Rectal smooth muscle tissue (tissue), 1 donor: ENCODE data around the gene XYLT1.
"Not testable (repeated sequence)": the region's sequence is repeated elsewhere in the genome, so short reads cannot be mapped to it uniquely, and the experiment has no call there.

Experiments used
- H3K27ac ChIP-seq: one replicate; pipeline ENCODE4 v1.7.0; 2013; ENCODE audit warnings: low read depth, low read length, inconsistent platforms
- H3K27me3 ChIP-seq: one replicate; pipeline ENCODE4 v1.7.0; 2013; ENCODE audit warnings: low read length; ENCODE audit not compliant: control insufficient read depth, insufficient read depth
- H3K36me3 ChIP-seq: one replicate; pipeline ENCODE4 v1.7.0; 2013; ENCODE audit warnings: low read length; ENCODE audit not compliant: control insufficient read depth, insufficient read depth
- H3K4me1 ChIP-seq: one replicate; pipeline ENCODE4 v1.7.0; 2013; ENCODE audit warnings: low read length; ENCODE audit not compliant: control insufficient read depth, insufficient read depth
- H3K4me3 ChIP-seq: one replicate; pipeline ENCODE4 v1.7.0; 2013; ENCODE audit warnings: low read length
- H3K9ac ChIP-seq: one replicate; pipeline ENCODE4 v1.7.0; 2013; ENCODE audit warnings: low read length

Gene XYLT1

DNA sequence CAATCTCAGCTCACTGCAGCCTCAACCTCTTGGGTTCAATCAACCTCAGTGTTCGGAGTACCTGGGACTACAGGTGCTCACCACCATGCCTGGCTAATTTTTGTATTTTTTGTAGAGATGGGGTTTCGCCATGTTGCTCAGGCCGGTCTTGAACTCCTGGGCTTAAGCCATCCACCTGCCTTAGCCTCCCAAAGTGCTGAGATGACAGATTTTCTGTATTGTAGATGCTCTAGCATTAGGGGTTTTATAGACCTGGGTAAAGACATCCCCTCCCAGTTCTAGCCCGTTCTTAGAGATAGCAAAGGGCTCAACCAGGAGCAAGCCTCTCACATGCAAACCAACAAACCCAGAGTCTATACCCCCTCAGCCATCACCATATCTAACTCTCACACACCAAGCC is 57.3 kb downstream of the XYLT1 start:
- Histone ChIP-seq H3K9ac (no peak overlapping the region), H3K36me3 (no peaks in the 10 kb centered on the region), H3K4me3 (no peak overlapping the region), H3K4me1 (peaks cover 11% of the 10 kb centered on the region), H3K27me3 (no peaks in the 10 kb centered on the region), H3K27ac (no peak overlapping the region)

DNA sequence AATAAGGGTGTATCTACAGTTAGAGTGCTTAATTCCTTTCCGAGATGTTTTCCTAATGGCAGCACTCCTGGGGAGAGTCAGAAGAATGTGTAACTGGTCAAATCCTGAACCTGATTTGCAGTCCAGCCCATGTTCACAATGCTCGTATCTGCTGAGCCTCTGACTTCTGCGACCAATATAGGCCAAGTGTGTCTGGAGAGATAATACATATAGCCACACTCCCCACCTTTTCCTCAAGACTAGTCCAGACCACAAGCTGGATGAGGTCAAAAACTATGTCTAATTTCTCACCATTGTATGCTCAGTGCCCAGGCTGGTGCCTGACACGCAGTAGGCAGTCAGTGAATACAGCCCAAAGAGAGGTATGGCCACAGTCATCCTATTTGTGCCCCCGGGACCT is 58.0 kb downstream of the XYLT1 start:
- Histone ChIP-seq H3K36me3 (no peaks in the 10 kb centered on the region), H3K27ac (peak overlapping the region; percentile 65), H3K9ac (no peak overlapping the region), H3K4me3 (no peak overlapping the region), H3K27me3 (no peaks in the 10 kb centered on the region), H3K4me1 (peaks cover 11% of the 10 kb centered on the region)

- Histone ChIP-seq H3K9ac (no peak overlapping the region), H3K27me3 (no peaks in the 10 kb centered on the region), H3K36me3 (no peaks in the 10 kb centered on the region), H3K27ac (peak overlapping the region; percentile 65), H3K4me1 (peaks cover 11% of the 10 kb centered on the region), H3K4me3 (no peak overlapping the region)
Measured at GRCh38 chr16:17412221-17412620, 58.5 kb downstream of the XYLT1 start.

- Histone ChIP-seq H3K4me3 (no peak overlapping the region), H3K4me1 (peaks cover 5% of the 10 kb centered on the region), H3K9ac (no peak overlapping the region), H3K27me3 (no peaks in the 10 kb centered on the region), H3K36me3 (no peaks in the 10 kb centered on the region), H3K27ac (no peak overlapping the region)
Measured at GRCh38 chr16:17411263-17411662, 59.5 kb downstream of the XYLT1 start.

- not testable (repeated sequence) for H3K4me3 ChIP-seq, H3K9ac ChIP-seq, H3K36me3 ChIP-seq, H3K27me3 ChIP-seq, H3K27ac ChIP-seq, H3K4me1 ChIP-seq
Measured at GRCh38 chr16:17410316-17410715, 60.4 kb downstream of the XYLT1 start.

- H3K4me3 ChIP-seq, result no peak overlapping the region
- peaks cover 13% of the 10 kb centered on the region for H3K4me1 ChIP-seq
Measured at GRCh38 chr16:17409894-17410293, 60.9 kb downstream of the XYLT1 start.

DNA sequence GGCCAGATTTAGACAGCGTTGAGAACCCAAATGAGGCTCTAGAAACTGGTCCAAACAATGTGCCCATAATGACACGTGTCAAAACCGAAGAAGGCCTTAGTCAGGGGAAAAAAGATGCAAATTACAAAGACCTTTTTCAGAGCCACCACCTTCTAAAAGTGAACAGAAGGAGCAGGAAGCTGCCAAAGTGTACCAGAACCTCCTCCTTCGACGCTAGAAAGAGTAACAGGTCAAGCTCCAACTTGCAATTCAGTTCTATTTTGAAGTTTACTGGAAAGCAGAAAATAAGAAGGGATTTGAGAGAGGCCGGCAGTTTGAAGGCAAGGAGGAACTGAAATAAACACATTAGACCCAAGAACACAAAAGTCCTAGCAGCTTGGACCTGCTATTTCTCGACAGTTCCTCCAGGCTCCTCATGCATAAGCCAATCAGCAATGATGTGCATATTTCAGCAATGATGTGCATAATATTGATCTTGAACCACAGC is 61.8 kb downstream of the XYLT1 start:
- Histone ChIP-seq H3K9ac (no peak overlapping the region), H3K36me3 (no peaks in the 10 kb centered on the region), H3K4me1 (peaks cover 18% of the 10 kb centered on the region), H3K27me3 (no peaks in the 10 kb centered on the region), H3K27ac (no peak overlapping the region), H3K4me3 (no peak overlapping the region)

More at GRCh38 chr16:17409894-17410293, 60.9 kb downstream of the XYLT1 start:
- Histone ChIP-seq H3K9ac (no peak overlapping the region), H3K27ac (no peak overlapping the region), H3K36me3 (no peaks in the 10 kb centered on the region), H3K27me3 (no peaks in the 10 kb centered on the region)

- Histone ChIP-seq H3K27ac (peak overlapping the region; percentile 14), H3K36me3 (no peaks in the 10 kb centered on the region), H3K9ac (no peak overlapping the region), H3K4me3 (no peak overlapping the region), H3K4me1 (peaks cover 18% of the 10 kb centered on the region), H3K27me3 (no peaks in the 10 kb centered on the region)
Measured at GRCh38 chr16:17408296-17408695, 62.5 kb downstream of the XYLT1 start.

- Histone ChIP-seq H3K27ac (no peak overlapping the region), H3K27me3 (no peaks in the 10 kb centered on the region), H3K36me3 (no peaks in the 10 kb centered on the region), H3K9ac (no peak overlapping the region), H3K4me1 (peaks cover 18% of the 10 kb centered on the region), H3K4me3 (no peak overlapping the region)
Measured at GRCh38 chr16:17407321-17407720, 63.4 kb downstream of the XYLT1 start.

DNA sequence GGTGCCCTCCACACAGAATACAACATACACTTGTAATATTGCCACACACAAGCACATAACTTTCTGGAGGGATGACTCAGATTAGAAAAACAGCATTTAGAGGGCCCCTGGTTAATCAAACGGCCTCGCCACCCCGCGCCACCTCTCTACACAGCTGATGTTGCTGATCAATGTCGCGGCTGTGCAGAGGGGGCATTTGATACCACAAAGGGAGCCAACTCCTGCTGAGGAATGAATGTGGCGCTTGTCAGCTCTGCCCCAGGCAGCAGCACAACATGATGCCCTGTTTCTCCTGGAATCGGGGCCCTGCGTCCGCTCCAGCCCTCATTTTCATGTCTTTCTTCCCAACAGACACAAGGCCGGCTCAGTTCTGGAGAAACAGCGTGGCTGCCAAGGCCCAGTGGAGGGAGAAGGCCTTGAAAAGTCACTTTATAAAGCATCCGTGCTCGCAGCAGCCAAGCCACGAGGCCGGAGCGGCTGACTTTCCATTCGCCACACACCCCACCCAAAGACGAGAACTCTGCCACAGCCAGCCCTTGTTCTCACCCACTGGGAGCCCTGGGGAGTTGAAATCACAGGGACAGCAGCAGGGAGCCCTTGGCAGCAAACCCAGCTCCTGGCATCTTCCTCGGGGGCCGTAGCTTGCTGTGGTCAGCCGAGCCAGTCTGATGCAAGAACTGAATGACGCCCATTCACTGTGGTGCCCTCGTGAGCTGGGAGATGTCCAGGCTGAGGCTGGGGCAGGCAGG is 65.6 kb downstream of the XYLT1 start:
- H3K4me3 ChIP-seq, result no peak overlapping the region
- peak overlapping the region; percentile 91 for H3K27ac ChIP-seq
- no peaks in the 10 kb centered on the region for H3K36me3 ChIP-seq
- no peak overlapping the region for H3K9ac ChIP-seq
- H3K27me3 ChIP-seq, result no peaks in the 10 kb centered on the region
- H3K4me1 ChIP-seq, result peaks cover 18% of the 10 kb centered on the region

- Histone ChIP-seq H3K4me3 (no peak overlapping the region), H3K27ac (peak overlapping the region; percentile 70), H3K27me3 (no peaks in the 10 kb centered on the region), H3K36me3 (no peaks in the 10 kb centered on the region), H3K9ac (no peak overlapping the region), H3K4me1 (peaks cover 18% of the 10 kb centered on the region)
Measured at GRCh38 chr16:17403859-17404545, 66.8 kb downstream of the XYLT1 start.

DNA sequence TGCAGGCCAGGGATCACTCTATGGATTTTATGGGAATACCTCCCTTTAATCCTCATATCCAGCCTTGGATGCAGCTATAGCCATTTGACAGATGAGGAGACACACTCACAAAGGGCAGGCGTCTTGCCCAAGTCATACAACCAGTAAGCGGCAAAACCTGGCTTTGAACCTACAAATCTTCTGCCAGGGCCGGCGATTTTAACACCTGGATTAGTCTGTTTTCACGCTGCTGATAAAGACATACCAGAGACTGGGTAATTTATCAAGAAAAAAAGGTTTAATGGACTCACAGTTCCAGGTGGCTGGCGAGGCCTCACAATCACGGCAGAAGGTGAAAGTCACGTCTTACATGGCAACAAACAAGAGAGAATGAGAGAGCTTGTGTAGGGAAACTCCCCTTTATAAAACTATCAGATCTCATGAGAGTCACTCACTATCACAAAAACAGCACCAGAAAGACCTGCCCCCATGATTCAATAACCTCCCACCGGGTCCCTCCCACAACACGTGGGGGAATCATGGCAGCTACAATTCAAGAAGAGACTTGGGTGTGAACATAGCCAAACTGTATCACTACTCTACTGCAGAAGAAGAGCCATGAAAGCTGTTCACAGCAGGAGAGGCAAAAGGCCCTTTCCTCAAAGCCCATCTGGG is 67.5 kb downstream of the XYLT1 start:
- Histone ChIP-seq H3K36me3 (no peaks in the 10 kb centered on the region), H3K9ac (no peak overlapping the region), H3K4me1 (peaks cover 18% of the 10 kb centered on the region), H3K4me3 (no peak overlapping the region), H3K27ac (peak overlapping the region; percentile 70), H3K27me3 (no peaks in the 10 kb centered on the region)
